Aorta (tissue), 5 donors: ENCODE measurements around the gene SUFU. TPM values are rescaled to one million over a fixed set of nuclear protein-coding genes. Genes with fewer than 3 reads are reported as not detected.

Experiments
- ATAC-seq: fragments of 200-7000 bp; cut with Tn5 transposase; one replicate; pipeline ENCODE4 v1.9.1; 2022; ENCODE audit warnings: moderate library complexity; ENCODE audit not compliant: low FRiP score
- DNase-seq, 2 donors: peaks; one replicate each; pipeline ENCODE4 v3.0.0-alpha.2; 2020
- H3K27ac ChIP-seq, 2 donors: one replicate each; pipeline ENCODE4 v1.5.1; 2013; ENCODE audit warnings: low read length in 2 of 2, mild to moderate bottlenecking in 2 of 2, moderate library complexity in 2 of 2, control low read depth in 1 of 2, inconsistent platforms in 1 of 2, low read depth in 1 of 2
- H3K27me3 ChIP-seq, 2 donors: one replicate each; pipeline ENCODE4 v1.6.1; 2013; ENCODE audit warnings: control low read depth in 1 of 2, low read length in 1 of 2, mild to moderate bottlenecking in 1 of 2, moderate library complexity in 1 of 2; ENCODE audit not compliant: insufficient read depth in 2 of 2, control insufficient read depth in 1 of 2
- H3K36me3 ChIP-seq, 2 donors: one replicate each; pipeline ENCODE4 v1.6.1; 2013; ENCODE audit warnings: control low read depth in 1 of 2, low read length in 1 of 2, mild to moderate bottlenecking in 1 of 2; ENCODE audit not compliant: insufficient read depth in 2 of 2, control insufficient read depth in 1 of 2
- H3K4me1 ChIP-seq, 2 donors: one replicate each; pipeline ENCODE4 v1.6.1; 2013; ENCODE audit warnings: low read length in 2 of 2, control low read depth in 1 of 2, mild to moderate bottlenecking in 1 of 2, moderate library complexity in 1 of 2; ENCODE audit not compliant: insufficient read depth in 2 of 2, control insufficient read depth in 1 of 2
- H3K4me3 ChIP-seq, 2 donors: one replicate each; pipeline ENCODE4 v1.5.1; 2013; ENCODE audit warnings: low read length in 2 of 2, control low read depth in 1 of 2, mild to moderate bottlenecking in 1 of 2
- H3K9me3 ChIP-seq: one replicate; pipeline ENCODE4 v1.6.1; 2013; ENCODE audit warnings: mild to moderate bottlenecking, low read length; ENCODE audit not compliant: control insufficient read depth
- WGBS, 2 donors: extraction: QIAGEN DNeasy Blood & Tissue Kit; methylation state at CpG; one replicate each; pipeline ENCODE4 v1.1.7; 2013; 5-methylcytosine and 5-hydroxymethylcytosine counted together
- intact Hi-C, 2 donors: fragments of 100-400 bp; cut with DNase I; formaldehyde crosslinking; loops; one replicate each; pipeline versions ENCODE4 v1.14.2 to v1.15.0; 2022
- polyA plus RNA-seq, 2 donors: library from polyadenylated mRNA; stranded (reverse); fragments of 200-250 nt; gene quantifications; one replicate each; pipeline ENCODE4 v1.2.3, GENCODE V29; 2013
- total RNA-seq, 2 donors: library from RNA; stranded (reverse); fragmentation: NEBNext Ultra II Directional; extraction: Animal tissue kit (Norgen Biotek cat#: 25700); gene quantifications; one replicate each; pipeline ENCODE4 v1.2.1, GENCODE V29; 2021
- donor health status: healthy with polysubstance abuse.
- donor health status: Bipolar disorder and iron deficiency.
- donor health status: DM: no; HTN: no; CAD: no.
- donor health status: DM: no; HTN: no; CAD: no.
- donor health status: DM: yes; HTN: yes; CAD: no.

Gene SUFU
- total and polyA plus RNA-seq, 4 donors = 2.3 to 24.0 (median 7.9) TPM

DNA sequence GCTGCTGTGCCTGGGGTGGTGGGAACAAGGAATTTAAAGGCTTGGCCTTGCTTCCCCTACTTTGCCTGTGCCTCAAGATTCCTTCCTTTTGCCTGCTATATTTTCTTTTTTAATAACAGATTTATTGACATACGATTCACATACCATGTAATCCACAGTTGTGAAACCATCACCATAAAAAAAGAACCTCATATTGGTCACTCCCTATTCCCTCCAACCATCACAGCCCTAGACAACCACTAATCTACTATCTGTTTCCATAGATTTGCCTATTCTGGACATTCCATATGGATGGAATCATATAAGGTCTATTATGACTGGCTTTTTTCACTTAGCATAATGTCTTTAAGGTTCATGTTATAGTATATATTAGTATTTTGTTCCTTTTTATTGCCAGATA, 81.3 kb downstream of the SUFU start:
- H3K4me3 ChIP-seq = no peak overlapping the region
- DNase-seq = no peak
- intact Hi-C loops = no loop called here
- H3K27me3 ChIP-seq = no peaks in the 10 kb centered on the region
- no peak overlapping the region for H3K27ac ChIP-seq
- 58 to 70% methylated on average over 1 of the region's 1 CpG for WGBS, 2 donors
- H3K36me3 ChIP-seq = no peaks in the 10 kb centered on the region
- H3K9me3 ChIP-seq = no peaks in the 10 kb centered on the region
- H3K4me1 ChIP-seq = no peaks in the 10 kb centered on the region
- ATAC-seq = no peak

GRCh38 chr10:102586858-102587257, 83.1 kb downstream of the SUFU start:
- 92 to 95% methylated on average over 1 of the region's 1 CpG for WGBS, 2 donors
- Histone ChIP-seq H3K36me3 (no peaks in the 10 kb centered on the region), H3K4me1 (no peaks in the 10 kb centered on the region), H3K27ac (no peak overlapping the region), H3K9me3 (no peaks in the 10 kb centered on the region), H3K27me3 (no peaks in the 10 kb centered on the region), H3K4me3 (no peak overlapping the region)
- DNase-seq (no peak), ATAC-seq (no peak)
- intact Hi-C loops = no loop called here

GRCh38 chr10:102588875-102589274, 85.1 kb downstream of the SUFU start:
- intact Hi-C loops = no loop called here
- Histone ChIP-seq H3K36me3 (no peaks in the 10 kb centered on the region), H3K27me3 (no peaks in the 10 kb centered on the region), H3K9me3 (no peaks in the 10 kb centered on the region), H3K4me1 (no peaks in the 10 kb centered on the region), H3K27ac (no peak overlapping the region), H3K4me3 (no peak overlapping the region)
- no peak for ATAC-seq
- no peak for DNase-seq
- WGBS, 2 donors = 97 to 99% methylated on average over 1 of the region's 1 CpG

- H3K36me3 ChIP-seq = no peaks in the 10 kb centered on the region
- intact Hi-C loops = no loop called here
Measured at GRCh38 chr10:102593074-102593803, 89.5 kb downstream of the SUFU start.

GRCh38 chr10:102593804-102594079, 90.0 kb downstream of the SUFU start:
- intact Hi-C loops = no loop called here
- no peak for DNase-seq
- Histone ChIP-seq H3K27ac (no peak overlapping the region), H3K4me3 (no peak overlapping the region), H3K9me3 (no peaks in the 10 kb centered on the region), H3K4me1 (no peaks in the 10 kb centered on the region), H3K36me3 (no peaks in the 10 kb centered on the region), H3K27me3 (no peaks in the 10 kb centered on the region)
- WGBS, 2 donors = 78 to 82% methylated on average over 6 of the region's 6 CpGs
- no peak for ATAC-seq

More at GRCh38 chr10:102593074-102593803, 89.5 kb downstream of the SUFU start:
- Histone ChIP-seq H3K9me3 (no peaks in the 10 kb centered on the region), H3K27me3 (no peaks in the 10 kb centered on the region), H3K27ac (no peak overlapping the region), H3K4me3 (no peak overlapping the region), H3K4me1 (no peaks in the 10 kb centered on the region)
- ATAC-seq (no peak), DNase-seq (no peak)
- WGBS, 2 donors = 81 to 83% methylated on average over 6 of the region's 6 CpGs

GRCh38 chr10:102595293-102595692, 91.5 kb downstream of the SUFU start:
- Histone ChIP-seq H3K4me3 (no peak overlapping the region), H3K36me3 (no peaks in the 10 kb centered on the region), H3K27ac (no peak overlapping the region), H3K9me3 (no peaks in the 10 kb centered on the region), H3K27me3 (no peaks in the 10 kb centered on the region), H3K4me1 (no peaks in the 10 kb centered on the region)
- WGBS, 2 donors = 3 to 13% methylated on average over 2 of the region's 2 CpGs
- DNase-seq (no peak), ATAC-seq (no peak)
- intact Hi-C loops = loop anchor here in 1 of 2 donors (5.0 kb wide), 1 partner anchor 52 kb away; no protein-coding TSS in a partner anchor

GRCh38 chr10:102595897-102596296, 92.1 kb downstream of the SUFU start:
- Histone ChIP-seq H3K4me1 (no peaks in the 10 kb centered on the region), H3K4me3 (no peak overlapping the region), H3K27me3 (no peaks in the 10 kb centered on the region), H3K36me3 (no peaks in the 10 kb centered on the region), H3K9me3 (no peaks in the 10 kb centered on the region), H3K27ac (no peak overlapping the region)
- ATAC-seq = no peak
- WGBS, 2 donors = 64 to 66% methylated on average over 4 of the region's 4 CpGs
- intact Hi-C loops = loop anchor here in 1 of 2 donors (5.0 kb wide), 1 partner anchor 51 kb away; no protein-coding TSS in a partner anchor
- DNase-seq = no peak

DNA sequence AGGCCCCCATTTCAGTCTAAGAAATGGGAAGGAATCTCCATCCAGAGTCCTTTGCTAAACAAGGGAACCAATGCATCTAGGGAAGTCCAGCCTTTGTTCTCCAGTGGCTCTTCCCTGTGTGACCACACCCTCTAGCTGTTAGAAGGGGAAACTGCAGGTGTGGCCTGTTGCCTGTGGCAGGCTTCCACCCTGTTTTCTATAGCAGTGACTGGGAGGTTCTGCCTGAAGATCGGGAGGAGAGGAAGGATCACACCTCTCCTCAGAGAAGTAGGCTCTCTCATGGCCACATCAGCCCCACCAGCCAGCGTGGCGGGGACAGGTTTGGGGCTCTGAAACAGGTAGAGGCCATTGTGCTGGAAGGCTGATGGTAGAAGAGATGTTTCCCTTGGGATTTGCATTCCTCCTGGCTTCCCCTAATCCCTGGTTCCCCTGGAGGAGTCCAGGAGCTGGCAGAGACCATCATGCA, 92.8 kb downstream of the SUFU start:
- no peaks in the 10 kb centered on the region for H3K36me3 ChIP-seq
- no peaks in the 10 kb centered on the region for H3K4me1 ChIP-seq
- no peak overlapping the region for H3K4me3 ChIP-seq
- intact Hi-C loops = loop anchor here in 1 of 2 donors (5.0 kb wide), 1 partner anchor 51 kb away; no protein-coding TSS in a partner anchor
- 67 to 78% methylated on average over 3 of the region's 3 CpGs for WGBS, 2 donors
- no peaks in the 10 kb centered on the region for H3K9me3 ChIP-seq
- H3K27ac ChIP-seq = no peak overlapping the region
- no peak for ATAC-seq
- DNase-seq = no peak
- H3K27me3 ChIP-seq = no peaks in the 10 kb centered on the region
